Measurements from ENCODE around the gene MAPRE2.

DNA sequence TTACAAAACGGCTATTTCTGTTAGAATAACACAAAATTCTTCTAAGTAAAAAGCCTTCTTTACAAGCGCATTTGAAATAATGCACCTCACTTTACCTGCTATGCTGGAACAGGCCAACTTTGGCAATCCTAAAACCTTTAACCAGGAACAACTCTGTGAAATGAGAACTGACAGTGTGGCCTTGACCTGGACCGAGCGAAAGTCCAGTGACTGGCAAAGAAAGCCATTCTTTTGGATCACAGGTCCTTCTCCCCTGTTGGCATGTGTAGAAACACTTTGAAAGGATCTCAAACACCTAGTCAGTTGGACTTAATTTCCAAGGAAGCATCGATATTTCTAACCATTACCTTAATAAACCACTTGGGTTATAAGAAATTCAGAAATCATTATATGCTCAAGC, 21.2 kb downstream of the MAPRE2 start:
- TF ChIP-seq, protein P1, sequence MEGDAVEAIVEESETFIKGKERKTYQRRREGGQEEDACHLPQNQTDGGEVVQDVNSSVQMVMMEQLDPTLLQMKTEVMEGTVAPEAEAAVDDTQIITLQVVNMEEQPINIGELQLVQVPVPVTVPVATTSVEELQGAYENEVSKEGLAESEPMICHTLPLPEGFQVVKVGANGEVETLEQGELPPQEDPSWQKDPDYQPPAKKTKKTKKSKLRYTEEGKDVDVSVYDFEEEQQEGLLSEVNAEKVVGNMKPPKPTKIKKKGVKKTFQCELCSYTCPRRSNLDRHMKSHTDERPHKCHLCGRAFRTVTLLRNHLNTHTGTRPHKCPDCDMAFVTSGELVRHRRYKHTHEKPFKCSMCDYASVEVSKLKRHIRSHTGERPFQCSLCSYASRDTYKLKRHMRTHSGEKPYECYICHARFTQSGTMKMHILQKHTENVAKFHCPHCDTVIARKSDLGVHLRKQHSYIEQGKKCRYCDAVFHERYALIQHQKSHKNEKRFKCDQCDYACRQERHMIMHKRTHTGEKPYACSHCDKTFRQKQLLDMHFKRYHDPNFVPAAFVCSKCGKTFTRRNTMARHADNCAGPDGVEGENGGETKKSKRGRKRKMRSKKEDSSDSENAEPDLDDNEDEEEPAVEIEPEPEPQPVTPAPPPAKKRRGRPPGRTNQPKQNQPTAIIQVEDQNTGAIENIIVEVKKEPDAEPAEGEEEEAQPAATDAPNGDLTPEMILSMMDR (IDR thresholded peaks at IDR 0.05 in 8 of 11, conservative IDR thresholded peaks at IDR 0.05 in 3 of 11) = no peak
- no peak for TF ChIP-seq POLR2AphosphoS5 (IDR thresholded peaks at IDR 0.05)
- no peak for TF ChIP-seq POLR2A (IDR thresholded peaks at IDR 0.05)
